Left colon (tissue), 2 donors: Measurements from ENCODE around the gene AQP1. TPM values are rescaled to one million over a fixed set of nuclear protein-coding genes. Genes with fewer than 3 reads are reported as not detected.

Source experiments
- ATAC-seq: fragments of 200-7000 bp; cut with Tn5 transposase; one replicate; pipeline ENCODE4 v1.9.1; 2020; ENCODE audit warnings: mild to moderate bottlenecking, moderate library complexity
- DNase-seq, 2 donors: peaks; one replicate each; pipeline ENCODE4 v3.0.0-alpha.2; 2020
- intact Hi-C, 2 donors: fragments of 100-400 bp; cut with DNase I in 1 of 2; cut with micrococcal nuclease in 1 of 2; formaldehyde crosslinking; loops; one replicate each; pipeline versions ENCODE4 v1.11.2 to v1.14.0; 2022; cut with DNase I, micrococcal nuclease
- total RNA-seq, 2 donors: library from RNA; stranded (reverse); fragmentation: NEBNext Ultra II Directional; extraction: Animal tissue kit (Norgen Biotek cat#: 25700); gene quantifications; one replicate each; pipeline ENCODE4 v1.2.1, GENCODE V29; 2021
- donor health status: DM: no; HTN: no; CAD: no.
- donor health status: DM: yes; HTN: yes; CAD: no.

Gene AQP1
- total RNA-seq, 2 donors from 2014 or later: 27.6 to 45.5 TPM

GRCh38 chr7:30928254-30928872 lies 16.7 kb downstream of the AQP1 start:
- DNase-seq: no peak
- ATAC-seq: no peak
- intact Hi-C loops: no loop called here

GRCh38 chr7:30929686-30930085 lies 18.0 kb downstream of the AQP1 start:
- DNase-seq (no peak), ATAC-seq (no peak)
- intact Hi-C loops: no loop called here

- DNase-seq (peak in 1 of 2 donors; percentile 34), ATAC-seq (no peak)
- intact Hi-C loops: no loop called here
Observed at GRCh38 chr7:30930621-30931020, 19.0 kb downstream of the AQP1 start.

- intact Hi-C loops: no loop called here
- ATAC-seq (no peak), DNase-seq (no peak)
Observed at GRCh38 chr7:30931161-30931928, 19.7 kb downstream of the AQP1 start.

GRCh38 chr7:30931929-30932540 lies 20.4 kb downstream of the AQP1 start:
- intact Hi-C loops: no loop called here
- ATAC-seq (no peak), DNase-seq (no peak)

GRCh38 chr7:30932562-30932961 lies 20.9 kb downstream of the AQP1 start:
- DNase-seq (no peak), ATAC-seq (no peak)
- intact Hi-C loops: no loop called here

- DNase-seq (no peak), ATAC-seq (no peak)
- intact Hi-C loops: no loop called here
Observed at GRCh38 chr7:30933124-30933974, 21.7 kb downstream of the AQP1 start.

GRCh38 chr7:30934225-30934624 lies 22.6 kb downstream of the AQP1 start:
- DNase-seq (no peak), ATAC-seq (no peak)
- intact Hi-C loops: no loop called here

GRCh38 chr7:30934732-30935568 lies 23.3 kb downstream of the AQP1 start:
- ATAC-seq (peak; percentile 18), DNase-seq (peak in 1 of 2 donors; percentile 35)
- intact Hi-C loops: no loop called here

GRCh38 chr7:30935569-30935877 lies 23.9 kb downstream of the AQP1 start:
- DNase-seq (no peak), ATAC-seq (no peak)
- intact Hi-C loops: no loop called here

- ATAC-seq: peak; percentile 15
- DNase-seq: no peak
- intact Hi-C loops: no loop called here
Observed at GRCh38 chr7:30936650-30937245, 25.1 kb downstream of the AQP1 start.

GRCh38 chr7:30937416-30937815 lies 25.8 kb downstream of the AQP1 start:
- intact Hi-C loops: no loop called here
- DNase-seq: peak; percentile 73 to 87
- peak; percentile 85 for ATAC-seq

- intact Hi-C loops: no loop called here
- peak; percentile 88 to 92 for DNase-seq
- peak; percentile 65 for ATAC-seq
Observed at GRCh38 chr7:30938435-30939316, 27.0 kb downstream of the AQP1 start.

GRCh38 chr7:30941582-30942323 lies 30.1 kb downstream of the AQP1 start:
- ATAC-seq (peak; percentile 40), DNase-seq (no peak)
- intact Hi-C loops: no loop called here

GRCh38 chr7:30950197-30950596 lies 38.5 kb downstream of the AQP1 start:
- intact Hi-C loops: no loop called here
- ATAC-seq: peak; percentile 51
- DNase-seq: no peak

- ATAC-seq (no peak), DNase-seq (no peak)
- intact Hi-C loops: no loop called here
Observed at GRCh38 chr7:30954914-30955313, 43.3 kb downstream of the AQP1 start.

GRCh38 chr7:30956704-30957103 lies 45.1 kb downstream of the AQP1 start:
- intact Hi-C loops: no loop called here
- ATAC-seq: no peak
- DNase-seq: no peak
